Measurements from ENCODE around the gene TENM3.

TENM3 gene

GRCh38 chr4:182291597-182292270 is 48.5 kb downstream of the TENM3 start:
- DNase-seq = no peak

- DNase-seq = no peak
Measured at GRCh38 chr4:182292612-182293011, 49.4 kb downstream of the TENM3 start.

GRCh38 chr4:182293691-182294255 is 50.6 kb downstream of the TENM3 start:
- no peak for DNase-seq

GRCh38 chr4:182294451-182294850 is 51.2 kb downstream of the TENM3 start:
- DNase-seq = no peak

GRCh38 chr4:182297659-182298058 is 54.5 kb downstream of the TENM3 start:
- no peak for DNase-seq

- DNase-seq = no peak
Measured at GRCh38 chr4:182301736-182302135, 58.5 kb downstream of the TENM3 start.

GRCh38 chr4:182303847-182304246 is 60.6 kb downstream of the TENM3 start:
- no peak for DNase-seq

- DNase-seq = peak; percentile 18
Measured at GRCh38 chr4:182306792-182307507, 63.7 kb downstream of the TENM3 start.

- no peak for DNase-seq
Measured at GRCh38 chr4:182307746-182308145, 64.5 kb downstream of the TENM3 start.

GRCh38 chr4:182309877-182310276 is 66.7 kb downstream of the TENM3 start:
- DNase-seq = no peak

GRCh38 chr4:182310316-182310715 is 67.1 kb downstream of the TENM3 start:
- DNase-seq = no peak

GRCh38 chr4:182310962-182311361 is 67.8 kb downstream of the TENM3 start:
- DNase-seq = no peak

GRCh38 chr4:182314537-182314936 is 71.3 kb downstream of the TENM3 start:
- no peak for DNase-seq

- DNase-seq = no peak
Measured at GRCh38 chr4:182318256-182318655, 75.1 kb downstream of the TENM3 start.

- DNase-seq = no peak
Measured at GRCh38 chr4:182320092-182320491, 76.9 kb downstream of the TENM3 start.

GRCh38 chr4:182320580-182320979 is 77.4 kb downstream of the TENM3 start:
- DNase-seq = no peak

GRCh38 chr4:182324282-182324681 is 81.1 kb downstream of the TENM3 start:
- DNase-seq = no peak

- no peak for DNase-seq
Measured at GRCh38 chr4:182325397-182325796, 82.2 kb downstream of the TENM3 start.

GRCh38 chr4:182325848-182326255 is 82.7 kb downstream of the TENM3 start:
- DNase-seq = no peak

- no peak for DNase-seq
Measured at GRCh38 chr4:182328505-182328904, 85.3 kb downstream of the TENM3 start.

- no peak for DNase-seq
Measured at GRCh38 chr4:182337366-182337765, 94.2 kb downstream of the TENM3 start.

GRCh38 chr4:182338063-182338462 is 94.9 kb downstream of the TENM3 start:
- no peak for DNase-seq

GRCh38 chr4:182338746-182339145 is 95.5 kb downstream of the TENM3 start:
- no peak for DNase-seq

GRCh38 chr4:182339221-182339641 is 96.0 kb downstream of the TENM3 start:
- no peak for DNase-seq

All from NCI-H748 treated with DMSO at 0.1 percent for 48 hours (cell line).